ENCODE measurements around the gene ITFG2. TPM values are rescaled to one million over a fixed set of nuclear protein-coding genes. Genes with fewer than 3 reads are reported as not detected.
"Not testable (repeated sequence)": the region's sequence is repeated elsewhere in the genome, so short reads cannot be mapped to it uniquely, and the experiment has no call there.

ITFG2 gene
- total RNA-seq, 1 donor from 2014 or later = 11.7 TPM

- no peak for DNase-seq
Observed at GRCh38 chr12:2864198-2864597, 51.7 kb downstream of the ITFG2 start.

GRCh38 chr12:2868986-2869632 lies 56.6 kb downstream of the ITFG2 start:
- not testable (repeated sequence) for DNase-seq

Other genes with a start within 250 kb of the ITFG2 start
- gene FKBP4, start 17.7 kb upstream of the ITFG2 start, total RNA-seq = 41.2 TPM
- gene NRIP2, start 22.4 kb downstream of the ITFG2 start, total RNA-seq = 0.62 TPM
- not detected for gene TEX52, start 44.4 kb downstream of the ITFG2 start, total RNA-seq
- 1.1 TPM for gene FOXM1, start 64.5 kb downstream of the ITFG2 start, total RNA-seq
- 41.5 TPM for gene RHNO1, start 64.6 kb downstream of the ITFG2 start, total RNA-seq
- gene TULP3, start 78.2 kb downstream of the ITFG2 start, total RNA-seq = 9.7 TPM
- gene TEAD4, start 146.7 kb downstream of the ITFG2 start, total RNA-seq = 0.94 TPM

Data from occipital lobe (tissue), 2 donors.